ENCODE results near the gene NME5. TPM values are rescaled to one million over a fixed set of nuclear protein-coding genes. Genes with fewer than 3 reads are reported as not detected.

NME5 gene
- total and polyA plus RNA-seq, 2 donors (not counting 1 experiment from before 2014, with no cell fraction given), result 1.8 to 2.5 TPM

- no peak overlapping the region for H3K4me2 ChIP-seq (ENCODE audit: extremely low read depth, insufficient read depth, low read length)
- H3K9ac ChIP-seq (ENCODE audit: insufficient read depth, low read length), result no peak overlapping the region
- H3K79me2 ChIP-seq (ENCODE audit: control insufficient read depth, insufficient read depth, low read length), result no peaks in the 10 kb centered on the region
- no peak for DNase-seq (ENCODE audit: low read depth in 2 of 2)
- H2AFZ ChIP-seq (ENCODE audit: low read length), result no peak overlapping the region
- no peaks in the 10 kb centered on the region for H3K4me1 ChIP-seq (ENCODE audit: control insufficient read depth, extremely low read depth, insufficient read depth, low read length)
- no peaks in the 10 kb centered on the region for H4K20me1 ChIP-seq (ENCODE audit: control insufficient read depth, extremely low read depth, insufficient read depth, low read length)
- TF ChIP-seq CTCF (conservative IDR thresholded peaks at IDR 0.05 in 1 of 2, IDR thresholded peaks at IDR 0.05 in 1 of 2; ENCODE audit: low read depth in 1 of 2, low read length in 2 of 2) (no peak), EZH2 (IDR thresholded peaks at IDR 0.05; ENCODE audit: low read length, missing control alignments) (no peak)
- no peak overlapping the region for H3K27ac ChIP-seq (ENCODE audit: insufficient read depth, low read length)
- no peaks in the 10 kb centered on the region for H3K9me3 ChIP-seq (ENCODE audit: control insufficient read depth, insufficient read depth, low read depth, low read length)
- no peaks in the 10 kb centered on the region for H3K36me3 ChIP-seq (ENCODE audit: control insufficient read depth, insufficient read depth, low read length)
- H3K27me3 ChIP-seq (ENCODE audit: control insufficient read depth, insufficient read depth, low read length), result no peaks in the 10 kb centered on the region
- H3K4me3 ChIP-seq (replicated peaks in 1 of 4; ENCODE audit: control extremely low read depth in 1 of 4, insufficient read depth in 1 of 4, low read depth in 3 of 4, low read length in 4 of 4), result no peak overlapping the region
These were observed 24.0 kb downstream of the NME5 start for GRCh38 chr5:138115254-138115653.

- DNase-seq (ENCODE audit: low read depth in 2 of 2), result peak in 1 of 2 donors; percentile 78
- Histone ChIP-seq H3K4me2 (ENCODE audit: extremely low read depth, insufficient read depth, low read length) (no peak overlapping the region), H3K36me3 (ENCODE audit: control insufficient read depth, insufficient read depth, low read length) (no peaks in the 10 kb centered on the region), H3K4me1 (ENCODE audit: control insufficient read depth, extremely low read depth, insufficient read depth, low read length) (no peaks in the 10 kb centered on the region), H4K20me1 (ENCODE audit: control insufficient read depth, extremely low read depth, insufficient read depth, low read length) (no peaks in the 10 kb centered on the region), H3K4me3 (replicated peaks in 1 of 4; ENCODE audit: control extremely low read depth in 1 of 4, insufficient read depth in 1 of 4, low read depth in 3 of 4, low read length in 4 of 4) (no peak overlapping the region), H3K27ac (ENCODE audit: insufficient read depth, low read length) (no peak overlapping the region), H3K9me3 (ENCODE audit: control insufficient read depth, insufficient read depth, low read depth, low read length) (no peaks in the 10 kb centered on the region), H3K9ac (ENCODE audit: insufficient read depth, low read length) (no peak overlapping the region), H3K27me3 (ENCODE audit: control insufficient read depth, insufficient read depth, low read length) (no peaks in the 10 kb centered on the region), H2AFZ (ENCODE audit: low read length) (no peak overlapping the region), H3K79me2 (ENCODE audit: control insufficient read depth, insufficient read depth, low read length) (no peaks in the 10 kb centered on the region)
- TF ChIP-seq CTCF (conservative IDR thresholded peaks at IDR 0.05 in 1 of 2, IDR thresholded peaks at IDR 0.05 in 1 of 2; ENCODE audit: low read depth in 1 of 2, low read length in 2 of 2) (no peak), EZH2 (IDR thresholded peaks at IDR 0.05; ENCODE audit: low read length, missing control alignments) (no peak)
These were observed 27.3 kb downstream of the NME5 start for GRCh38 chr5:138111937-138112336.

GRCh38 chr5:138111181-138111580 is 28.0 kb downstream of the NME5 start:
- no peaks in the 10 kb centered on the region for H3K9me3 ChIP-seq (ENCODE audit: control insufficient read depth, insufficient read depth, low read depth, low read length)
- H3K4me3 ChIP-seq (replicated peaks in 1 of 4; ENCODE audit: control extremely low read depth in 1 of 4, insufficient read depth in 1 of 4, low read depth in 3 of 4, low read length in 4 of 4), result no peak overlapping the region
- H3K27ac ChIP-seq (ENCODE audit: insufficient read depth, low read length), result no peak overlapping the region
- H3K36me3 ChIP-seq (ENCODE audit: control insufficient read depth, insufficient read depth, low read length), result no peaks in the 10 kb centered on the region
- H3K79me2 ChIP-seq (ENCODE audit: control insufficient read depth, insufficient read depth, low read length), result no peaks in the 10 kb centered on the region
- TF ChIP-seq CTCF (conservative IDR thresholded peaks at IDR 0.05 in 1 of 2, IDR thresholded peaks at IDR 0.05 in 1 of 2; ENCODE audit: low read depth in 1 of 2, low read length in 2 of 2) (no peak), EZH2 (IDR thresholded peaks at IDR 0.05; ENCODE audit: low read length, missing control alignments) (no peak)
- DNase-seq (ENCODE audit: low read depth in 2 of 2), result no peak
- H3K27me3 ChIP-seq (ENCODE audit: control insufficient read depth, insufficient read depth, low read length), result no peaks in the 10 kb centered on the region
- H3K4me2 ChIP-seq (ENCODE audit: extremely low read depth, insufficient read depth, low read length), result no peak overlapping the region
- H2AFZ ChIP-seq (ENCODE audit: low read length), result no peak overlapping the region
- no peaks in the 10 kb centered on the region for H3K4me1 ChIP-seq (ENCODE audit: control insufficient read depth, extremely low read depth, insufficient read depth, low read length)
- no peaks in the 10 kb centered on the region for H4K20me1 ChIP-seq (ENCODE audit: control insufficient read depth, extremely low read depth, insufficient read depth, low read length)
- H3K9ac ChIP-seq (ENCODE audit: insufficient read depth, low read length), result no peak overlapping the region
